HL-60 (cell line): ENCODE measurements around the gene SMG9.

Experiments
- CTCF ChIP-seq: IDR thresholded peaks from one replicate; pipeline ENCODE4 v1.5.1; 2011; ENCODE audit warnings: low read length, control low read depth, inconsistent platforms; ENCODE audit not compliant: insufficient read depth
- POLR2AphosphoS5 ChIP-seq: IDR thresholded peaks from 2 replicates; pipeline ENCODE4 v1.6.1; 2012; ENCODE audit warnings: low read depth
- REST ChIP-seq: IDR thresholded peaks from 2 replicates; pipeline ENCODE4 v1.6.1; 2012; ENCODE audit warnings: low read depth; ENCODE audit not compliant: insufficient replicate concordance
- SPI1 ChIP-seq: IDR thresholded peaks from 2 replicates; pipeline ENCODE4 v1.6.1; 2012; ENCODE audit warnings: low read depth, mild to moderate bottlenecking, borderline replicate concordance

DNA sequence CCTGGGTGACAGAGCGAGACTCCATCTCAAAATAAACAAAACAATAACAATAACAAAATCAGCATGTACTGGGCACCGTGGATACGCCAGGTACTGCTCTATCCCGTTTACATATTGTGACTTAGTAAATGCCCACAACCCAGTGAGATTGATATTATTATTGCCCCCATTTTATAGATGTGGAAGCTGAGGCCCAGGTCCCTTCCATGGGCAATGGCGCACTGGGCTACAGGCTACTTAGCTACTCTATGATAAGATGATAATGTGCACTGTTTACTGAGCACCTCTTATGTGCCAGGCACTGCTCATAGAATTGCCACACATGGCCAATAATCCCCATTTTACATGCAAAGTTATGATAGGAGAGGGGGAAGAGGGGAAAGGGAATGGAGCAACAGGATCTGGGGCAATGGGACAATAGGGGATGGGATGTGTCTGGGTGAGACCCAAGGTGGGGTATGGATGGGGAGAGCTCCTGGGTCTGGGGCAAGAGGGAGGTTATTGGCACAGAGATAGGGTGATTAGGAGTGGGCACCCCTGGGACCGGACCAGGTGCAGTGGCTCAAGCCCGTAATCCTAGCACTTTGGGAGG lies 20.6 kb upstream of the SMG9 start:
- TF ChIP-seq POLR2AphosphoS5: no peak
- TF ChIP-seq CTCF: no peak
- TF ChIP-seq REST: no peak
- no peak for TF ChIP-seq SPI1
